ENCODE measurements around the gene PYCARD. TPM values are rescaled to one million over a fixed set of nuclear protein-coding genes. Genes with fewer than 3 reads are reported as not detected.

PYCARD gene
- polyA plus RNA-seq, 6 donors from 2014 or later: 48.8 to 79.2 (median 68.8) TPM

DNA sequence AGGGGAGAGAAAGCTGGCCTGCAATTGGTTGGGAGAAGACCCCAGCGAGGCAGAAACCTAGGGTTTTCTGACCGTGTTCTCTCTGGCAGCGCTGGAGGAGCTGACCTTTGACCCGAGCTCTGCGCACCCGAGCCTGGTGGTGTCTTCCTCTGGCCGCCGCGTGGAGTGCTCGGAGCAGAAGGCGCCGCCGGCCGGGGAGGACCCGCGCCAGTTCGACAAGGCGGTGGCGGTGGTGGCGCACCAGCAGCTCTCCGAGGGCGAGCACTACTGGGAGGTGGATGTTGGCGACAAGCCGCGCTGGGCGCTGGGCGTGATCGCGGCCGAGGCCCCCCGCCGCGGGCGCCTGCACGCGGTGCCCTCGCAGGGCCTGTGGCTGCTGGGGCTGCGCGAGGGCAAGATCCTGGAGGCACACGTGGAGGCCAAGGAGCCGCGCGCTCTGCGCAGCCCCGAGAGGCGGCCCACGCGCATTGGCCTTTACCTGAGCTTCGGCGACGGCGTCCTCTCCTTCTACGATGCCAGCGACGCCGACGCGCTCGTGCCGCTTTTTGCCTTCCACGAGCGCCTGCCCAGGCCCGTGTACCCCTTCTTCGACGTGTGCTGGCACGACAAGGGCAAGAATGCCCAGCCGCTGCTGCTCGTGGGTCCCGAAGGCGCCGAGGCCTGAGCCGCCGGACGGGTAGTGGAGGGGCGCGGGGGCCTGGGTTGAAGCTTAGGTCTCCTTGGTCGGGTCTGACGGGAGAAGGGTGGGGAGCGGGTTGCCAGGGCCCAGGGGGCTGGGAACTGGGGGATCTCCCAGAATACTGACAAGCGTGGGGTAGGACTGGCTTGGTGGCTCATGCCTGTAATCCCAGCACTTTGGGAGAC lies 21.8 kb upstream of the PYCARD start:
- ATAC-seq (ENCODE audit: low read depth in 2 of 2) (no peak), DNase-seq (no peak)
- Mint-ChIP-seq H3K27me3 (peaks cover 19 to 26% (median 20%) of the 10 kb centered on the region in 3 donors), H3K4me3 (no peak overlapping the region), H3K36me3 (peaks cover 0 to 8% of the 10 kb centered on the region in 2 donors), H3K4me1 (peaks cover 4 to 8% (median 5%) of the 10 kb centered on the region in 3 donors), H3K9me3 (no peaks in the 10 kb centered on the region), H3K27ac (no peak overlapping the region)

GRCh38 chr16:31223044-31223443 lies 20.5 kb upstream of the PYCARD start:
- peaks cover 0 to 8% of the 10 kb centered on the region in 2 donors for H3K36me3 Mint-ChIP-seq
- H3K9me3 Mint-ChIP-seq: no peaks in the 10 kb centered on the region
- no peak overlapping the region for H3K27ac Mint-ChIP-seq
- peaks cover 4 to 6% (median 5%) of the 10 kb centered on the region in 3 donors for H3K4me1 Mint-ChIP-seq
- no peak for ATAC-seq (ENCODE audit: low read depth in 2 of 2)
- H3K4me3 Mint-ChIP-seq: no peak overlapping the region
- no peak for DNase-seq
- peaks cover 20 to 33% (median 31%) of the 10 kb centered on the region in 3 donors for H3K27me3 Mint-ChIP-seq

DNA sequence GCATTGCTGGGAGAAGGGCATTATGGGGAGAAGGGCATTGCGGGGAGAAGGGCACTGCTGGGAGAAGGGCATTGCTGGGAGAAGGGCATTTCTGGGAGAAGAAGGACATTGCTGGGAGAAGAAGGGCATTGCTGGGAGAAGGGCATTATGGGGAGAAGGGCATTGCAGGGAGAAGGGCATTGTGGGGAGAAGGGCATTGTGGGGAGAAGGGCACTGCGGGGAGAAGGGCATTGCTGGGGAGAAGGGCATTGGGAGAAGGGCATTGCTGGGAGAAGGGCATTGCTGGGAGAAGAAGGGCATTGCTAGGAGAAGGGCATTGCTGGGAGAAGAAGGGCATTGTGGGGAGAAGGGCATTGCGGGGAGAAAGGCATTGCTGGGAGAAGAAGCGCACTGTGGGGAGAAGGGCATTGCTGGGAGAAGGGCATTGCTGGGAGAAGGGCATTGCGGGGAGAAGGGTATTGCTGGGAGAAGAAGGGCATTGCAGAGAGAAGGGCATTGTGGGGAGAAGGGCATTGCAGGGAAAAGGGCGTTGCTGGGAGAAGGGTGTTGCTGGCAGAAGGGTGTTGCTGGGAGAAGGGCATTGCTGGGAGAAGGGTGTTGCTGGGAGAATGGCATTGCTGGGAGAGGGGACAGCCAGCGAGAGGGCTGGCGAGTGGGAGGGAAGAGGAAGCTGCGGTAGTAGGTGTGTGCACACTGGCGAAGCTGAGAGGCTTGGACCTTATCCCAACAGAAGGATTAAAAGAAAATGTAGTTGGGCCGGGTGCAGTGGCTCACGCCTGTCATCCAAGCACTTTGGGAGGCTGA lies 19.0 kb upstream of the PYCARD start:
- peaks cover 0 to 8% of the 10 kb centered on the region in 2 donors for H3K36me3 Mint-ChIP-seq
- no peak for DNase-seq
- H3K27ac Mint-ChIP-seq: peak overlapping the region in 1 of 6 donors; percentile 28

GRCh38 chr16:31219154-31219741 lies 16.7 kb upstream of the PYCARD start:
- ATAC-seq (ENCODE audit: low read depth in 2 of 2): no peak
- Mint-ChIP-seq H3K4me3 (no peak overlapping the region), H3K27ac (no peak overlapping the region), H3K36me3 (peaks cover 0 to 8% of the 10 kb centered on the region in 2 donors), H3K9me3 (no peaks in the 10 kb centered on the region), H3K27me3 (peaks cover 36 to 61% (median 47%) of the 10 kb centered on the region in 3 donors), H3K4me1 (peaks cover 18 to 34% (median 32%) of the 10 kb centered on the region in 3 donors)
- no peak for DNase-seq

More for the DNA sequence above, 19.0 kb upstream of the PYCARD start:
- ATAC-seq (ENCODE audit: low read depth in 2 of 2): no peak
- peaks cover 8 to 19% (median 16%) of the 10 kb centered on the region in 3 donors for H3K4me1 Mint-ChIP-seq
- peaks cover 28 to 42% (median 38%) of the 10 kb centered on the region in 3 donors for H3K27me3 Mint-ChIP-seq
- peak overlapping the region in 1 of 8 donors; percentile 54 for H3K4me3 Mint-ChIP-seq
- H3K9me3 Mint-ChIP-seq: no peaks in the 10 kb centered on the region

- H3K27me3 Mint-ChIP-seq: peaks cover 41 to 77% (median 58%) of the 10 kb centered on the region in 3 donors
- H3K4me3 Mint-ChIP-seq: peak overlapping the region in 6 of 8 donors; percentile 65 to 85 (median 82)
- ATAC-seq (ENCODE audit: low read depth in 2 of 2) (no peak), DNase-seq (no peak)
- no peaks in the 10 kb centered on the region for H3K9me3 Mint-ChIP-seq
- no peak overlapping the region for H3K27ac Mint-ChIP-seq
- peaks cover 0 to 8% of the 10 kb centered on the region in 2 donors for H3K36me3 Mint-ChIP-seq
- peaks cover 18 to 44% (median 43%) of the 10 kb centered on the region in 3 donors for H3K4me1 Mint-ChIP-seq
Observed at GRCh38 chr16:31217136-31217530, 14.6 kb upstream of the PYCARD start.

GRCh38 chr16:31216422-31217135 lies 14.0 kb upstream of the PYCARD start, which contains the start of gene PYDC1:
TSS of gene PYDC1 (minus strand) at chr16:31217135. CDS start at chr16:31217028, 107 bp downstream.
- Mint-ChIP-seq H3K36me3 (peaks cover 0 to 8% of the 10 kb centered on the region in 2 donors), H3K4me3 (peak within 1 kb of the TSS; percentile 79 to 90 (median 84)), H3K27ac (peak within 1 kb of the TSS in 2 of 6 donors; percentile 39 to 65), H3K9me3 (no peaks in the 10 kb centered on the region), H3K27me3 (peaks cover 41 to 78% (median 52%) of the 10 kb centered on the region in 3 donors), H3K4me1 (peaks cover 20 to 46% (median 44%) of the 10 kb centered on the region in 3 donors)
- no peak for DNase-seq
- ATAC-seq (ENCODE audit: low read depth in 2 of 2): peak in 1 of 2 donors; percentile 14

- H3K9me3 Mint-ChIP-seq: no peaks in the 10 kb centered on the region
- ATAC-seq (ENCODE audit: low read depth in 2 of 2) (peak; percentile 60 to 64), DNase-seq (peak; percentile 33)
- H3K36me3 Mint-ChIP-seq: peaks cover 0 to under 1% of the 10 kb centered on the region in 2 donors
- peaks cover 21 to 45% (median 42%) of the 10 kb centered on the region in 3 donors for H3K4me1 Mint-ChIP-seq
- peak overlapping the region in 3 of 6 donors; percentile 21 to 65 (median 39) for H3K27ac Mint-ChIP-seq
- H3K27me3 Mint-ChIP-seq: peaks cover 31 to 68% (median 42%) of the 10 kb centered on the region in 3 donors
- H3K4me3 Mint-ChIP-seq: peak overlapping the region; percentile 79 to 90 (median 85)
Observed at GRCh38 chr16:31215287-31216162, 13.0 kb upstream of the PYCARD start.

- no peak overlapping the region for H3K27ac Mint-ChIP-seq
- DNase-seq (peak; percentile 31), ATAC-seq (ENCODE audit: low read depth in 2 of 2) (peak; percentile 61 to 64)
- peaks cover 21 to 45% (median 42%) of the 10 kb centered on the region in 3 donors for H3K4me1 Mint-ChIP-seq
- H3K4me3 Mint-ChIP-seq: peak overlapping the region in 7 of 8 donors; percentile 79 to 90 (median 84)
- H3K27me3 Mint-ChIP-seq: peaks cover 30 to 67% (median 39%) of the 10 kb centered on the region in 3 donors
- H3K36me3 Mint-ChIP-seq: no peaks in the 10 kb centered on the region
- H3K9me3 Mint-ChIP-seq: no peaks in the 10 kb centered on the region
Observed at GRCh38 chr16:31214708-31215286, 12.2 kb upstream of the PYCARD start.

GRCh38 chr16:31213877-31214707 lies 11.5 kb upstream of the PYCARD start, which contains the start of gene TRIM72:
TSS of gene TRIM72 (plus strand) at chr16:31214119. CDS start at chr16:31214739, 620 bp downstream.
- ATAC-seq (ENCODE audit: low read depth in 2 of 2): peak; percentile 8 to 20
- H3K27ac Mint-ChIP-seq: peak within 1 kb of the TSS in 1 of 6 donors; percentile 29

DNA sequence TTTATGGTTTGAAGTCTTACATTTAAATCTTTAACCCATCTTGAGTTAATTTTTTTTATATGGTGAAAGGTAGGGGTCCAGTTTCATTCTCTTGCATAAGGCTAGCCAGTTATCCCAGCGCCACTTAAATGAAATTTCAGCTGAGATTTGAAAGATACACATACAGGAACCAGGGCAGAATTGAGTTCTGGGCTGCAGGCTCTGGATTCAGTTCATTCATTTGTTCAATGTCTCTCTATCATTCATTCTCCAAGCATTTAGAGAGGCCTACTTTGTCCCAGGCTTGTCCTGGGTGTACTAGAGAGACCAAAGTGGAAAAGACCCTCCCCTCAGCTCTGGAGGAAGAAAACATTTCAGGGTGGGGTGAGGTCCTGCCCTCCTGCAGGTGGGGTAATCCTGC lies 10.8 kb upstream of the PYCARD start:
- no peaks in the 10 kb centered on the region for H3K9me3 Mint-ChIP-seq
- no peaks in the 10 kb centered on the region for H3K36me3 Mint-ChIP-seq
- H3K4me1 Mint-ChIP-seq: peaks cover 21 to 45% (median 42%) of the 10 kb centered on the region in 3 donors
- ATAC-seq (ENCODE audit: low read depth in 2 of 2) (no peak), DNase-seq (no peak)
- peaks cover 27 to 55% (median 30%) of the 10 kb centered on the region in 3 donors for H3K27me3 Mint-ChIP-seq
- H3K4me3 Mint-ChIP-seq: peak overlapping the region in 6 of 8 donors; percentile 5 to 78 (median 68)
- H3K27ac Mint-ChIP-seq: no peak overlapping the region

More at GRCh38 chr16:31213877-31214707, 11.5 kb upstream of the PYCARD start, which contains the start of gene TRIM72:
- H3K9me3 Mint-ChIP-seq: no peaks in the 10 kb centered on the region
- peaks cover 30 to 63% (median 35%) of the 10 kb centered on the region in 3 donors for H3K27me3 Mint-ChIP-seq
- H3K36me3 Mint-ChIP-seq: no peaks in the 10 kb centered on the region
- H3K4me3 Mint-ChIP-seq: peak within 1 kb of the TSS; percentile 68 to 90 (median 84)
- DNase-seq: no peak
- H3K4me1 Mint-ChIP-seq: peaks cover 21 to 45% (median 42%) of the 10 kb centered on the region in 3 donors
